Natural killer cell treated with Interleukin-12 subunit alpha and Interleukin-12 subunit beta and Interleukin-15 and Interleukin-18, amount 100 ng/mL, for 72 hours (primary cell): ENCODE data around the gene FOSB. TPM values are rescaled to one million over a fixed set of nuclear protein-coding genes. Genes with fewer than 3 reads are reported as not detected.

Experiments
- ATAC-seq, 2 donors: fragments of 150-1000 bp; cut with Tn5 transposase in 1 of 2; sonication (Bioruptor Pico), chemical (Tn5 transposase) in 1 of 2; 2 replicates each; pipeline ENCODE4 v1.10.0; 2021
- DNase-seq: peaks from one replicate; pipeline ENCODE4 v3.0.0; 2022; ENCODE audit warnings: low spot score
- H3K27ac Mint-ChIP-seq, 2 donors: 1 replicate in 1 of 2; 2 replicates in 1 of 2; pipeline ENCODE4 v1.8.0; 2022; ENCODE audit warnings: mixed read lengths in 2 of 2, mild to moderate bottlenecking in 1 of 2, moderate library complexity in 1 of 2
- H3K27me3 Mint-ChIP-seq, 2 donors: 1 replicate in 1 of 2; 2 replicates in 1 of 2; pipeline ENCODE4 v1.8.0; 2022; ENCODE audit warnings: mixed read lengths in 2 of 2
- H3K36me3 Mint-ChIP-seq: one replicate; pipeline ENCODE4 v1.8.0; 2022; ENCODE audit warnings: mixed read lengths
- H3K4me1 Mint-ChIP-seq, 2 donors: 1 replicate in 1 of 2; 2 replicates in 1 of 2; pipeline ENCODE4 v1.8.0; 2022; ENCODE audit warnings: low read depth in 2 of 2, mixed read lengths in 2 of 2, mild to moderate bottlenecking in 1 of 2
- H3K4me3 Mint-ChIP-seq: one replicate; pipeline ENCODE4 v1.8.0; 2022; ENCODE audit warnings: mixed read lengths
- H3K9me3 Mint-ChIP-seq: 2 replicates; pipeline ENCODE4 v1.8.0; 2022; ENCODE audit warnings: mixed read lengths
- total RNA-seq, 2 donors: library from RNA; stranded (reverse); gene quantifications; one replicate each; pipeline ENCODE4 v1.2.3, GENCODE V29; 2022

FOSB gene
- total RNA-seq, 2 donors from 2014 or later, result 16.3 to 18.0 TPM

DNA sequence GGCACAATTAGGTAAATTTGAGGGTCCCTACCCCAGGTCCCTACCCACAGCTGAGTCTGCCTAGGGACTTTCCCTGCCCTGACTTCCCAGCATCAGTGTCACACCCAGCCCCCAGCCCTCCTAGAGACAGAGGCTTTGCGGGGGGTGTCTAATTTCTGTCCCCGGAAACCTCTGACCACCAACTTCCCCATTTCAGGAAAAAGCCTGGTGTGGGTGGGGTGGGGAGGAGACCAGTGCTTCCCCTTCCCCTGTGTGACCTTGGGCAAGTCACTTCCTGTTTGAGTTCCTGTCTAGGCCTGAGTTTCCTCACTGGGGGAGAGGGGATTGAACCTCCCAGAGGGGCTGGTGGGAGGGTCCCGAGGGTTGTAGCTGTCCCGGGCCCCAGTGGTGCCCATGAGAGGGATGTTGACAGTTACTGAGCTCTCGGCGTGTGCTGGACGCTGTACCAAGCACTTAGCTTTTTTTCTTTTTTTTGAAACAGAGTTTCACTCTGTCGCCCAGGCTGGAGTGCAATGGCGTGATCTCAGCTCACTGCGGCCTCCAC is 47.4 kb downstream of the FOSB start:
- Mint-ChIP-seq H3K27ac (peak overlapping the region; percentile 93 to 96), H3K27me3 (no peaks in the 10 kb centered on the region), H3K36me3 (peaks cover 21% of the 10 kb centered on the region), H3K4me3 (peak overlapping the region; percentile 63), H3K9me3 (no peaks in the 10 kb centered on the region), H3K4me1 (peaks cover 49 to 58% of the 10 kb centered on the region in 2 donors)
- ATAC-seq (peak; percentile 82 to 85), DNase-seq (peak; percentile 87)

GRCh38 chr19:45515807-45516401 is 48.1 kb downstream of the FOSB start:
- no peak for DNase-seq
- Mint-ChIP-seq H3K4me3 (peak overlapping the region; percentile 63), H3K4me1 (peaks cover 46 to 51% of the 10 kb centered on the region in 2 donors), H3K27me3 (no peaks in the 10 kb centered on the region), H3K27ac (peak overlapping the region; percentile 93 to 96), H3K36me3 (peaks cover 19% of the 10 kb centered on the region), H3K9me3 (no peaks in the 10 kb centered on the region)
- ATAC-seq, result peak; percentile 14 to 51

DNA sequence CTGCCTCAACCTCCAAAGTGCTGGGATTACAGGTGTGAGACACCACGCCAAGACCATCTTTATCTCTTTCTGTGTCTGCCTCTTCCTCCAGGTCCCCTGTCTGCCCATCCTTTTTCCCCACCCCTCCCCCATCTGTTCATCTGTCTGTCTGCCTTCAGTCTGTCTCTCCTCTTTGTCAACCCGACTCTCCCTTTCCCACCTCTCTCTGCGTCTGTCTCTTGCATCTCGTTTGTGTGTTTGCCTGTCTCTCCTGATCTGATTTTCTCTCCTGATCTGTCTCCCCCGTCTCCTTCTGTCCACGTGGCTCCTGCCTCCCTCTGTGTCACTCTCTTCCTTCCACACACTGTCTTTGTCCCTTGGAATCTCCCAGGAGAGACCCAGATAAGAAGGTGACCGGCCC is 49.4 kb downstream of the FOSB start:
- DNase-seq, result no peak
- Mint-ChIP-seq H3K27ac (peak overlapping the region; percentile 93 to 96), H3K36me3 (peaks cover 14% of the 10 kb centered on the region), H3K27me3 (no peaks in the 10 kb centered on the region), H3K9me3 (no peaks in the 10 kb centered on the region), H3K4me3 (peak overlapping the region; percentile 49), H3K4me1 (peaks cover 40% of the 10 kb centered on the region in 2 donors)
- ATAC-seq, result no peak

DNA sequence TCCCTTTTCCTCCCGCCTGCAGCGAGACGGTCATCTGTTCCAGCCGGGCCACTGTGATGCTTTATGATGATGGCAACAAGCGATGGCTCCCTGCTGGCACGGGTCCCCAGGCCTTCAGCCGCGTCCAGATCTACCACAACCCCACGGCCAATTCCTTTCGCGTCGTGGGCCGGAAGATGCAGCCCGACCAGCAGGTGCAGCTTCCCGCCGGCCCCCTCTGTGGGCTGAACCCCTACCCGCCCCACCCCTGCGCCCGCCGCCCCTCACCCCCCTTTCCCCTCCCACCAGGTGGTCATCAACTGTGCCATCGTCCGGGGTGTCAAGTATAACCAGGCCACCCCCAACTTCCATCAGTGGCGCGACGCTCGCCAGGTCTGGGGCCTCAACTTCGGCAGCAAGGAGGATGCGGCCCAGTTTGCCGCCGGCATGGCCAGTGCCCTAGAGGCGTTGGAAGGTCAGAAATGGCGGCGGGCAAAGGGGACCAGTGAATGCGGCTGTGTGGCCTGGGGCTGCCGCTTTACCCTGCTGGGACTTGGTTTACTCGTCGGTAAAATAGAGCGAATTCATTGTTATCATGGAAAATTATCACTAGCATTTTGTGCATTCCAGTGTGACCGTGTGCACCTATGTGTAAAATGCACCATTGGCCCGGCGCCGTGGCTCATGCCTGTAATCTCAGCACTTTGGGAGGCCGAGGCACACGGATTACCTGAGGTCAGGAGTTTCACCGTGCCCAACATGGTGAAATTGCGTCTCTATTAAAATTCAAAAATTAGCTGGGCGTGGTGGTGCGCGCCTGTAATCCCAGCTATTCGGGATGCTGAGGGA is 50.1 kb downstream of the FOSB start:
- peaks cover 12% of the 10 kb centered on the region for H3K36me3 Mint-ChIP-seq
- H3K4me1 Mint-ChIP-seq, result peaks cover 37 to 38% of the 10 kb centered on the region in 2 donors
- DNase-seq (no peak), ATAC-seq (no peak)
- H3K4me3 Mint-ChIP-seq, result peak overlapping the region; percentile 49
- no peaks in the 10 kb centered on the region for H3K27me3 Mint-ChIP-seq
- H3K9me3 Mint-ChIP-seq, result no peaks in the 10 kb centered on the region
- peak overlapping the region; percentile 93 to 96 for H3K27ac Mint-ChIP-seq

- H3K9me3 Mint-ChIP-seq, result no peaks in the 10 kb centered on the region
- peaks cover 35 to 37% of the 10 kb centered on the region in 2 donors for H3K4me1 Mint-ChIP-seq
- H3K27me3 Mint-ChIP-seq, result no peaks in the 10 kb centered on the region
- no peak overlapping the region for H3K27ac Mint-ChIP-seq
- ATAC-seq (no peak), DNase-seq (no peak)
- H3K36me3 Mint-ChIP-seq, result peaks cover 10% of the 10 kb centered on the region
- no peak overlapping the region for H3K4me3 Mint-ChIP-seq
Observed at GRCh38 chr19:45518469-45518826, 50.7 kb downstream of the FOSB start.

- H3K9me3 Mint-ChIP-seq, result no peaks in the 10 kb centered on the region
Observed at GRCh38 chr19:45522010-45522941, 54.5 kb downstream of the FOSB start.

DNA sequence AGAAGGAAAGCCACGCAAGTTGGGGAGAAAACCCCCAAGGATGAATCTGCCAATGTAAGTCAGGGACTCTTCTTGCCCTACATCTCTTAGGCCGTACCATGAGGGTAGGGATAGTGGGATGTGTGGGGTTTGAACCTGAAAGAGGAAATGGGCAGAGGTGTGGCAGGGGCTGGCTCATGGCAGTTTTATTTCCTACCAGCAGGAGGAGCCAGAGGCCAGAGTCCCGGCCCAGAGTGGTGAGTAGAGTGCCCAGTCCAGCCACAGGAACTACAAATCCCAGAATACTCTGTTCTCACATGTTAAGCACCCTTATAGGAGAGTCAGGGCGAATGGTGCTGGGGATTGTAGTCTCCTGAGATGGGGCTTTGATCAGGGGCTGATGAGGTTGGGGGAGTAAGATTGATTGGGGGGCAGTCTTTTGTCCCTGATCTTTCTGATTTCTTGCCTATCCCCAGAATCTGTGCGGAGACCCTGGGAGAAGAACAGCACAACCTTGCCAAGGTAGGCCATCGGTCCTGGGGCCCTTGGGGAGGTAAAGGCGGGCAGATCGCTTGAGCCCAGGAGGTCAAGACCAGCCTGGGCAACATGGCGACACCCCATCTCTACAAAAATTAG is 56.0 kb downstream of the FOSB start:
- H3K9me3 Mint-ChIP-seq, result no peaks in the 10 kb centered on the region
- peak overlapping the region; percentile 1 to 58 for H3K27ac Mint-ChIP-seq
- no peak overlapping the region for H3K4me3 Mint-ChIP-seq
- H3K36me3 Mint-ChIP-seq, result peaks cover 12% of the 10 kb centered on the region
- no peaks in the 10 kb centered on the region for H3K27me3 Mint-ChIP-seq
- peak; percentile 93 to 95 for ATAC-seq
- H3K4me1 Mint-ChIP-seq, result peaks cover 20 to 24% of the 10 kb centered on the region in 2 donors
- no peak for DNase-seq

More at GRCh38 chr19:45522010-45522941, 54.5 kb downstream of the FOSB start:
- Mint-ChIP-seq H3K36me3 (peaks cover 4% of the 10 kb centered on the region), H3K27me3 (no peaks in the 10 kb centered on the region), H3K4me3 (no peak overlapping the region), H3K27ac (no peak overlapping the region), H3K4me1 (peaks cover 11 to 22% of the 10 kb centered on the region in 2 donors)
- ATAC-seq, result no peak
- DNase-seq, result no peak

GRCh38 chr19:45524575-45525129 is 56.9 kb downstream of the FOSB start:
- DNase-seq (no peak), ATAC-seq (no peak)
- Mint-ChIP-seq H3K36me3 (peaks cover 12% of the 10 kb centered on the region), H3K27me3 (no peaks in the 10 kb centered on the region), H3K9me3 (no peaks in the 10 kb centered on the region), H3K4me3 (no peak overlapping the region), H3K4me1 (peaks cover 20 to 24% of the 10 kb centered on the region in 2 donors), H3K27ac (peak overlapping the region in 1 of 2 donors; percentile 58)

Other genes with a start within 250 kb of the FOSB start
- not detected for gene EXOC3L2, start 222.6 kb upstream of the FOSB start, total RNA-seq
- gene MARK4, start 216.7 kb upstream of the FOSB start, total RNA-seq, result 10 to 100 TPM; 31.4 to 42.5 TPM
- under 1 TPM in 1 of 2 donors, not detected in 1; 0.29 TPM for gene CKM, start 145.1 kb upstream of the FOSB start, total RNA-seq
- gene KLC3, start 127.2 kb upstream of the FOSB start, total RNA-seq, result not detected
- 10 to 100 TPM; 18.1 to 44.0 TPM for gene ERCC2, start 97.4 kb upstream of the FOSB start, total RNA-seq
- 10 to 100 TPM; 12.2 to 14.1 TPM for gene PPP1R13L, start 62.9 kb upstream of the FOSB start, total RNA-seq
- 10 to 100 TPM; 11.0 to 25.4 TPM for gene POLR1G, start 61.4 kb upstream of the FOSB start, total RNA-seq
- 10 to 100 TPM; 65.0 to 67.8 TPM for gene ERCC1, start 44.1 kb upstream of the FOSB start, total RNA-seq
- 1 to 10 TPM; 5.9 to 7.8 TPM for gene RTN2, start 29.1 kb downstream of the FOSB start, total RNA-seq
- gene PPM1N, start 30.4 kb downstream of the FOSB start, total RNA-seq, result 1 to 10 TPM; 3.2 to 3.6 TPM
- 100 to 1,000 TPM; 447 to 589 TPM for gene VASP, start 39.5 kb downstream of the FOSB start, total RNA-seq
- 10 to 100 TPM; 17.0 to 17.5 TPM for gene OPA3, start 116.8 kb downstream of the FOSB start, total RNA-seq
- under 1 TPM in 1 of 2 donors, not detected in 1; 0.24 TPM for gene GPR4, start 134.2 kb downstream of the FOSB start, total RNA-seq
- gene EML2, start 171.4 kb downstream of the FOSB start, total RNA-seq, result 100 to 1,000 TPM; 232 to 255 TPM
- 10 to 100 TPM; 29.0 to 74.0 TPM for gene GIPR, start 200.2 kb downstream of the FOSB start, total RNA-seq
- gene SNRPD2, start 224.0 kb downstream of the FOSB start, total RNA-seq, result 100 to 1,000 TPM; 389 to 427 TPM
- 10 to 100 TPM in 1 of 2 donors, 1 to 10 TPM in 1; 8.4 to 22.7 TPM for gene QPCTL, start 224.7 kb downstream of the FOSB start, total RNA-seq